HG03108 (cell line): ENCODE results near the gene MAMSTR.
"Not testable (repeated sequence)": the region's sequence is repeated elsewhere in the genome, so short reads cannot be mapped to it uniquely, and the experiment has no call there.

Experiments
- ATAC-seq: cut with Tn5 transposase; IDR thresholded peaks from one replicate; pipeline ENCODE4 v1.9.1; 2021; ENCODE audit warnings: moderate library complexity; ENCODE audit not compliant: unreplicated experiment

MAMSTR gene

DNA sequence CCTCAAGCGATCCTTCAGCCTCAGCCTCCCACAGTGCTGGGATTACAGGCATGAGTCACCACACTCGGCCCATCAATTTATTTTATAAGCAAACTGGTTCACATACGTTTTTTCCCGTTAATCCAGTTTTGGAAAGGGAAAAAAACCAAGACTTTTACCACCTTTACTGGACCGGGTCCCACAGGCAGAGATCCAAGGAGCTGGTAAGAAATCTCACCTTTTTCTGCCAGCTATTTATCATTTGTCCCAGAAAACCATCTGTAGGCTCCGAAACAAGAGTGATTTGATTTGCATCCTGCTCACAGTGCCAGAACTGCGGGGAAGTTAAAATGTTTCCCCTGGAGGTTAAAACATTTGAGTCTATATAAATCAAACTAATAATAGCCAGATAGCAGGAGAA, 30.1 kb downstream of the MAMSTR start:
- ATAC-seq, result no peak

GRCh38 chr19:48687776-48688175, 31.7 kb downstream of the MAMSTR start:
- no peak for ATAC-seq

DNA sequence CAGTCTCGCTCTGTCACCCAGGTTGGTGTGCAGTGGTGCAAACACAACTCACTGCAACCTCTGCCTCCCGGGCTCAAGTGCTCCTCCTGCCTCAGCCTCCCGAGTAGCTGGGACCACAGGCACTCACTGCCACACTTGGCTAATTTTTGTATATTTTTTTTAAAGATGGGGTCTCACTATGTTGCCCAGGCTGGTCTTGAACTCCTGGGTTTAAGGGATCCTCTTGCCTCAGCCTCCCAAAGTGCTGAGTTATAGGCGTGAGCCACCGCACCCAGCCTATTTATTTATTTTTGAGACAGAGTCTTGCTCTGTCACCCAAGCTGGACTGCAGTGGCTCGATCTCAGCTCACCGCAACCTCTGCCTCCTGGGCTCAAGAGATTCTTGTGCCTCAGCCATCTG, 32.9 kb downstream of the MAMSTR start:
- not testable (repeated sequence) for ATAC-seq

DNA sequence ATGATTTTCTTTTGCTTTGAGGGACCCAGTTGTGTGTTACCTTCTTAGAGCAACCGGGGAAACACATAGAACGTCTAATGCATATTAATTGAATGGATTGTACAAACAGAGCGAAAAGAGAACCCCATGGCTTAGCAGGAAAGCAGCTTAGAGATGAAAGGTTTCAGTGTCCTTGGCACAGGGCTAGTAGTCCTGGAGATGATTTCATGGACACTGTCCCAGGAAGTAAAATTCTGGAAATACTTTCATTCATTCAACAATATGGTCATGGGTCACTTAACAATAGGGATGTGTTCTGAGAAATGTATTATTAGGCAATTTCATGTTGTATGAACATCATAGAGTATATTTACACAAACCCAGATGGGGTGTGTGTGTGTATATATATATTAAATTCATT, 33.4 kb downstream of the MAMSTR start:
- ATAC-seq, result no peak

DNA sequence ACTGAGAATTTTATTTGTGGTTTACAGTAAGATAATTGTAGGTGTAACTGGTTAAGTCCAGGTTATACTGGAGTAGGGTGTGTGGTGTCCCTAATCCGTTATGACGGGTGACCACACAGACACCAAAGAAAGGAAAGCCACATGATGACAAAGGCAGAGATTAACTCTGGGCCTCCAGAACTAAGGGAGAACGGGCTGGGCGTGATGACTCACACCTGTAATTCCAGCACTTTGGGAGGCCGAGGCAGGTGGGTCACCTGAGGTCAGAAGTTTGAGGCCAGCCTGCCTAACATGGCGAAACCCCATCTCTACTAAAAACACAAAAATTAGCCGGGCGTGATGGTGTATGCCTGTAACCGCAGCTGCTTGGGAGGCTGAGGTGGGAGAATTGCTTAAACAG, 33.9 kb downstream of the MAMSTR start:
- no peak for ATAC-seq

GRCh38 chr19:48683349-48683748, 36.2 kb downstream of the MAMSTR start:
- no peak for ATAC-seq

GRCh38 chr19:48681127-48681470, 38.4 kb downstream of the MAMSTR start:
- no peak for ATAC-seq

DNA sequence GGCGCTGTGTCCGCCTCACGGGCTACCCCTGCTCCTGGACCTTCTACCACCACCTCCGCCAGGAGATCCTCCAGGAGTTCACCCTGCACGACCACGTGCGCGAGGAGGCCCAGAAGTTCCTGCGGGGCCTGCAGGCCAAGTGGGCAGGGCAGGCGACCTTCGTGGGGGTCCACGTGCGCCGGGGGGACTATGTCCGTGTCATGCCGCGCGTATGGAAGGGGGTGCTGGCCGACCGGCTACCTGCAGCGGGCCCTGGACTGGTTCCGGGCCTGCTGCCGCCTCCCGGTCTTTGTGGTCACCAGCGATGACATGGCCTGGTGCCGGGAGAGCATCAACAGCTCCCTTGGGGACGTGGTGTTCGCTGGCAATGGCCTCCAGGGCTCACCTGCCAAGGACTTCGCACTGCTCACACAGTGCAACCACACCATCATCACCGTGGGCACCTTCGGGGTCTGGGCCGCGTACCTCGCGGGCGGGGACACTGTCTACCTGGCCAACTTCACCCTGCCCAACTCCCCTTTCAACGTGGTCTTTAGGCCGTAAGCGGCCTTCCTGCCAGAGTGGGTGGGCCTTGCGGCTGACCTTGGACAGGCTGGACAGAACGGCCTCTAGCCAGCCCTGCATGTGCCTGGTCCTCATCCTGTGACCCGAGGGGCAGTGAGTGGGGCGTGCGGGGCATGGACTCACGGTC, 38.9 kb downstream of the MAMSTR start:
- ATAC-seq, result no peak

- ATAC-seq, result not testable (repeated sequence)
Measured at GRCh38 chr19:48680006-48680405, 39.5 kb downstream of the MAMSTR start.

GRCh38 chr19:48678201-48678600, 41.3 kb downstream of the MAMSTR start:
- ATAC-seq, result no peak

- no peak for ATAC-seq
Measured at GRCh38 chr19:48676887-48677286, 42.6 kb downstream of the MAMSTR start.

DNA sequence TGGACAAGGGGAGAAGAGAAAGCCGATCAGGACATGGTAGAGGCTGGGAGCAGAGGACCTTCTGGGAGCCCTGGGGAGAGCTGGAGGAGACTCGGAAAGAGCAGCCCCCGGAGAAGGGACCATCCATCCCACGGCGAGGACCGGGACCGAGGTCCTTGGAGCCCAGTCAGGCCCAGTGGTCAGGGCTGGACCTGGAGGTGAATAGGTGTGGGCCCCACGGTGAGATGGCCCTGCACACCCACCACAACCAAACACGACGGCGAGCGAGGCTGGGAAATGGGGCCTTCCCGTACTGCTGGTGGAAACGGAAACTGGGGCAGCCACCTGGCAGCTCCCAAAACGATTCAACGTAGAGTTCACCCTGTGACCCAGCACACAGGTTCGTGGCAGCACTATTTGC, 43.0 kb downstream of the MAMSTR start:
- ATAC-seq, result no peak

DNA sequence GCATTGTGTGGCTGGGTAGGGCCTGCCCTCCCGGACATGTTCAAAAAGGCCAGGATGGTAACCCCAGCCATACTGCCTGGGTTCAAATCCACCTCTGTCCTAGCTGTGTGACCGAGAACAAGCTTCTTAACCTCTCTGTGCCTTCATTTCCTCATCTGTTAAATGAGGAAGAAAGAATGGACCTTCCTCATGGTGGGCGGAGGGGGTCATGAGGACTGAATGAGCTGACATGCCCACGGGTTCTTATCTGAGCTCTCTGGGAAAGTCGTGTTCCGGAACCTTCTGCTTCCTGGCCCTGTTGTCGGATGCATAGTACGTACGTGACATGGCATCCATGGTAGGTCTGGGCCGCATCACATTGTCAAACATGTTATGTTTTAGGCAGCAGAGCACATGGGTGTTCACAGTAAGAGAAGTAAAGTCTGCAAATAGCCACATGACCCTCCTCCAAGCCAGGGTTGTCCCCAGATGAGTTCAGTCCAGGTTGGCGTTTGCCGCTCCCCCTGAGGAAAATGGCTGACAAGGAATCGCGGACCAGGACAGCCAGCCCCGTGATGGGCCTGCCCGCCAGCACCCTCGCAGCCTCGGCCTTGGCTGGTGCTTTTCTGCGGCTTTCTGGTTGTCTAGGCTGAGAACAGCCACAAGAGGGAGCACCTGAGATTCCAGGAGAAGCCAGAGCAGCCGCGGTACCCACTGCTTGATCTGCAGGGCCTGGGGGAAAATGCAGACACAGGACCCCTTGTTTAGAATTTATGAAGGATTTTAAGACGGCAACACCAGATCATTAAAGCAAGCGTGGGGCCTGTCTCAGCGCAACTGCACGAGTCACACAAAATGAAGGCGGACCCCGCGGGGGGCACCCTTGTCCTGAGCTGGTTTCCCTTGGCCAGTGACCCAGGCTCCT, 44.4 kb downstream of the MAMSTR start:
- no peak for ATAC-seq

GRCh38 chr19:48674216-48674809, 45.2 kb downstream of the MAMSTR start:
- no peak for ATAC-seq

DNA sequence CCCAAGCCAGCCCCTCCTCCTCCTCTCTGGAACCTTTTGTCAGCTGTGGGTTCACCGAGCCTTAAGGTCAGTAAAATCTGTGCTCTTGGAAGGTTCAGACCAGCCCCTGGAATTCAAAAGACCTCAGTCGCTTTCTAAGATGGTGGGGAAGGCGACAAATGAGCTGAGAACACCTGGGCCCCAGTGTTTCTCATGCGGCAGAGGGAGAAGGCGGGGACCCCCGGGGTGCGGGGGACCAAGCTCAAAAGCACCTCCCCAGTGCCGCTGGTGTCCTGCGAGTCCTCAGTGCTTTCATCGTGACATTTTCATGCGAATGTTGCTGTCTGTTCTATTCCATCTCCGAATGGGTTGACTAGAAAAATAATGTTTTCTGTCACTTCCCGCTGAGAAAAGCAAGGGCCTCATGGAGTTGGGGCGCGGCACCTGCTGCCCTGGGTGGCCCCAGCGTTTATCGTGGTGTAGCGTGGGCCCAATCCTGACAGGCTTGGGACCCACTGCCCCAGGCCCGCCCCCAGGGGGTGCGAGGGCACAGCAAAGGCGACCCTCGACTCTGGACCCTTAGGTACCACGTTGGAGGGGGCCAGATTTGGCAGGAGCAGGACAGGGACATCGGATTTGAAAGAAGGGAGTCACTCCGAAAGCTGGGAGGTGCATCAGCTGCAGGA, 46.0 kb downstream of the MAMSTR start:
- ATAC-seq, result no peak

DNA sequence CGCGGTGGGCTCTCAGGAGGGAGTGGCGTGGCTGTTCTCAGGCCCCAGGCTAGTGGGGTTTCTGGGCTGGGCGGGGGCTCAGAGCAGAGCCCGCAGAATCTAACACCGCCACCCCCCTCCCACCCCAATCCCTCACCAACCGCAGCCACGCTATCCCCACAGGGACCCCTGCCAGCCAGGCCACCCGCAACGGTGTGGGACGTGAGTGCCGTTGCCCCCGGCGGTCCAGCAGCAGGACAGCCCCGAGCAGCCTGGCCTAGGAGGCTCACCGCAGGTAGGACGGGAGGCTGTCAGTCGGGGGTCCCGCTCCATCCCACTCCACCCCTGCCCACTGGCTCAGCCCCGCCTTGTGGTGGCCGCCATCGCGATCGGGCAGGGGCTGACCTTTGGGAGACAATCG, 46.5 kb downstream of the MAMSTR start, which contains the start of gene NTN5:
TSS of gene NTN5 (minus strand) at position 24 of the 400 bp plus-strand sequence. CDS start 2,031 bp downstream, outside the sequence.
- ATAC-seq, result no peak

- ATAC-seq, result no peak
Measured at GRCh38 chr19:48671446-48671995, 48.0 kb downstream of the MAMSTR start.

DNA sequence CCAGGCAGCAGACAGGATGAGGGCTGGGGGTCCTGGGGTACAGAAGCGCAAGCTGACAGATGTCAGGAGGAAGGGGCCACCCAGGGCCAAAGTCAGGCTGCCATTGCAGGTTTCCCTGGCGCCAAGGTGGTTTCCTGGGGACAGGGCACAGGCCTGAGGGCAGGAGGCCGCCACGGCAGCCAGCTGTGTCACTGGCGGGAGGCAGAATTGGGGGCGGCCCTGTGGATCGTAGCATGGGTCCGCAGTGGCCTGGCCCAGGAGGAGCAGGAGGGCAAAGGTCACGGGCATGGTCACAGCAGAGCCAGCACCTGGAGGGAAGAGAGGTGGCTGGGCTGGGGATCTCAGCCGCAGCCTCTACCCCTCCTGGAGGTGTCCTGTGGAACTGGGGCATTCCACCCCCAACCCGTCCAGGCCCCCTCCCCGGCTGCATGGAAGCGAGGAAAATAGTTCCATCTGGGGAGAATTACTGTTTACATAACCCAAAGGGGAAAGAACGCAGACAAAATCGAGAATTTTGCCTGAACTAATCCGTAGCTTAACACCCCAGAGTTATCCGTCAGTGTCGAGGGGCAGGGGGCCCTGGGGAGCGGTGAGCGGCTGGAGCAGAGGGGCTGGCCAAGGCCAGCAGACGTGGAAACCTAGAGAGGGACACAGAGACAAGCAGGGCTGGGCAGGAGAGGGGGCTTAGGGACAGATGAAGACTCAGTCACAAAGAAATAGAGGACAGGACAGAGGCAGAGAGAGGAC, 48.7 kb downstream of the MAMSTR start:
- ATAC-seq, result no peak

GRCh38 chr19:48669903-48670668, 49.4 kb downstream of the MAMSTR start:
- ATAC-seq, result no peak

DNA sequence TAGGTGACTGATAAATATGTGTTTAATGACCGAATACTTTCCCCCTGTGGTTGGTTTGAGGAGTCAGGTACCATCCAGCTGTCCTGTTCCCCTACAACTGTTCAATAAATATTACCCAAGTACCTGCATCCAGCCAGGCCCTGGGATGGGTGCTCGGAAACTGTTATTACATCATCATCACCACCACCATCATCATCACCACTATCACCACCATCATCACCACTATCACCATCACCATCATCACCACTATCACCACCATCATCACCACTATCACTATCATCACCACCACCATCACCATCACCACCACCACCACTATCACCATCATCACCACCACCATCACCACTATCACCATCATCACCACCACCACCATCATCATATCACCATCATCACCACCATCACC, 50.8 kb downstream of the MAMSTR start:
- ATAC-seq, result no peak
